ENCODE data around the gene PLEKHS1.
A peak's percentile ranks its signal among the peaks of the same experiment; 100 is the strongest.

The PLEKHS1 gene

DNA sequence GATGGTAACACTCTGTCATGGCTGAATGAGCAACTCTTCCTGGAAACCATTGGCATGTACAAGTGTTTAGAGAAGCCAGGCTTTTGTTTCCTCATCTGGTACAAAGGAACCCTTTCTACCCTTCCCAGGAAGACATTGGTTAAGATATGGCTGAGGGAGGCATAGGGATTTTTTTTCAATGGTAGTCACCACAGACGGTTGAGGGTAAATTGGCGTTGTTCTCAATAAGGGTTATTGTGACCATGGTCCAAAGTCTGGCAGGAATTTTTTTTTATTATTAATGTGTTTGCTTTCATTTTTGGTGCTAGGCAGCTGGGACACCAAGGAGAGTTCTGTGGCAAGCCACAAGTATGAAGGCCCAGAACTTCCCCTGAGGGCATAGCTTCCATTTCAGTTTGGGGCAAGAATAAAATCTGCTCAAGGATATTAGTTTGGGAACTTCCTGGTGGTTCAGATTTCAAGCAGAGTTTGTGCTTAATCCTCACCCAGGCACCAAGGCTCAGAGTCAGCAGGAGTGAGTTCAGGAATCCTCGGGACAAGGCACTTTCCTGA, at the start of gene PLEKHS1:
PLEKHS1 (plus strand) TSS at position 502 of the 552 bp plus-strand sequence. CDS start 3,596 bp downstream, outside the sequence.
- H3K27ac ChIP-seq = no peak within 1 kb of the TSS
- ChIA-PET CTCF (interaction anchor here (0.6 to 1.1 kb wide), 2 partner anchors 94 to 170 kb away, joined by 4 to 5 read pairs; no protein-coding TSS in a partner anchor), POLR2A (ENCODE audit: low non-redundant PET) (interaction anchor here (0.7 kb wide), 1 partner anchor 31 kb away, joined by 4 read pairs; no protein-coding TSS in a partner anchor)
- TF ChIP-seq, protein P1, sequence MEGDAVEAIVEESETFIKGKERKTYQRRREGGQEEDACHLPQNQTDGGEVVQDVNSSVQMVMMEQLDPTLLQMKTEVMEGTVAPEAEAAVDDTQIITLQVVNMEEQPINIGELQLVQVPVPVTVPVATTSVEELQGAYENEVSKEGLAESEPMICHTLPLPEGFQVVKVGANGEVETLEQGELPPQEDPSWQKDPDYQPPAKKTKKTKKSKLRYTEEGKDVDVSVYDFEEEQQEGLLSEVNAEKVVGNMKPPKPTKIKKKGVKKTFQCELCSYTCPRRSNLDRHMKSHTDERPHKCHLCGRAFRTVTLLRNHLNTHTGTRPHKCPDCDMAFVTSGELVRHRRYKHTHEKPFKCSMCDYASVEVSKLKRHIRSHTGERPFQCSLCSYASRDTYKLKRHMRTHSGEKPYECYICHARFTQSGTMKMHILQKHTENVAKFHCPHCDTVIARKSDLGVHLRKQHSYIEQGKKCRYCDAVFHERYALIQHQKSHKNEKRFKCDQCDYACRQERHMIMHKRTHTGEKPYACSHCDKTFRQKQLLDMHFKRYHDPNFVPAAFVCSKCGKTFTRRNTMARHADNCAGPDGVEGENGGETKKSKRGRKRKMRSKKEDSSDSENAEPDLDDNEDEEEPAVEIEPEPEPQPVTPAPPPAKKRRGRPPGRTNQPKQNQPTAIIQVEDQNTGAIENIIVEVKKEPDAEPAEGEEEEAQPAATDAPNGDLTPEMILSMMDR (conservative IDR thresholded peaks at IDR 0.05; ENCODE audit: low read depth) = no peak
- no peak for DNase-seq (ENCODE audit: low spot score)

- peak; percentile 38 for DNase-seq (ENCODE audit: low spot score)
- ChIA-PET POLR2A (ENCODE audit: low non-redundant PET) (no interaction called here), CTCF (interaction anchor here (0.6 to 1.1 kb wide), 8 partner anchors 8 to 597 kb away, joined by 3 to 7 read pairs (median 3); no protein-coding TSS in a partner anchor)
- no peak overlapping the region for H3K27ac ChIP-seq
- TF ChIP-seq, protein P1 (conservative IDR thresholded peaks at IDR 0.05; ENCODE audit: low read depth) = peak; percentile 74
These were observed 46.7 kb upstream of the PLEKHS1 start for GRCh38 chr10:113704637-113705343.

DNA sequence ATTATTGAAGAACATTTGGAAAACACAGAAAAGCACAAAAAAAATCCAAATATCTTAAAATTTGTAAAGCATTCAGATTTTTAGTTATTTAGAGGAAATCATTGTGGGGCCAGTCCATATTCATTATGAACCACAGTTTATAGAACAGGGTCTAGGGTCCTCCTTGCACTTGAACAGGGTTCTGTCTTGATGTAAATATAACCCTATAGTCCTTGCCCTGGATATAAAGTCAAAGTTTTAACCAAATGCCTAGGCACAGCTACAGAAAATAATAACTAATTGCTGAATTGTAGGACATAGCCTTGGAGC, 46.2 kb upstream of the PLEKHS1 start:
- CTCF ChIA-PET = interaction anchor here (0.6 to 1.1 kb wide), 4 partner anchors 8 to 1953 kb away, joined by 3 to 5 read pairs (median 3); no protein-coding TSS in a partner anchor
- TF ChIP-seq, protein P1 (conservative IDR thresholded peaks at IDR 0.05; ENCODE audit: low read depth) = peak; percentile 17; the same call in 1 of the 2 replicates
- POLR2A ChIA-PET (ENCODE audit: low non-redundant PET) = no interaction called here
- DNase-seq (ENCODE audit: low spot score) = no peak
- H3K27ac ChIP-seq = no peak overlapping the region

- DNase-seq (ENCODE audit: low spot score) = no peak
- POLR2A ChIA-PET (ENCODE audit: low non-redundant PET) = no interaction called here
- TF ChIP-seq, protein P1 (conservative IDR thresholded peaks at IDR 0.05; ENCODE audit: low read depth) = no peak
- H3K27ac ChIP-seq = no peak overlapping the region
- CTCF ChIA-PET = interaction anchor here (0.6 kb wide), 2 partner anchors 424 to 505 kb away, joined by 3 to 5 read pairs; no protein-coding TSS in a partner anchor
These were observed 44.9 kb upstream of the PLEKHS1 start for GRCh38 chr10:113706623-113707022.

GRCh38 chr10:113708640-113709039, 42.8 kb upstream of the PLEKHS1 start:
- CTCF ChIA-PET = interaction anchor here (0.6 kb wide), 1 partner anchor 393 kb away, joined by 3 read pairs; no protein-coding TSS in a partner anchor

DNA sequence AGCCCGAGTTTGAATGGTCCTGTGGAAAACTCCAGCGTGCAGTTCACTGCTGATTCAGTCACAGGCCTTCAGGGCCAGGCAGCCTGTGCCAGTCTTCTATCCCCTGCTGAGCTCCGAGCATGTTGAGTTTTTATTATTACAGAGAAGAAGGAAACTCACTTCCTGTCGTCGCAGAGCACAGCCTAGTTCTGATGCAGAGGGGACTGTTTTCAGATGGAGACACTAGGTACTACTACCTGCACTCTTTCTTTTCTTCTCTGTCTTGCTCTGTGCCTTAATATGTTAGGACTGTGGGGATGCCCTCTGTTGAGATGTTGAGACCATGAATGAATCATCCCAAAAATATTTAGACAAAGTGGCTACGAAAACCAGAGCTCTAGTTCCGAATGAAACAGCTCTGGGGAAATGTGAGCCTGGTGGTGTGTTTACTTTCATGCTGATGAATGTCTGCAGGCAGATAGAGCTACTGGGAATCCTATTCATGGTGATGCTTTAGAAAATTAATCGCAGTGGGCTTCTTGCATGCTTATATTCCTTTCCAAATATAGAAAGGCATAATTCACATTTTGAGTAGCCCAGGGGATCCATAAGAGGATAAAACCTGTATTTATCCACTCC, 42.2 kb upstream of the PLEKHS1 start:
- ChIA-PET POLR2A (ENCODE audit: low non-redundant PET) (no interaction called here), CTCF (interaction anchor here (0.6 kb wide), 1 partner anchor 392 kb away, joined by 3 read pairs; no protein-coding TSS in a partner anchor)
- H3K27ac ChIP-seq = no peak overlapping the region
- TF ChIP-seq, protein P1 (conservative IDR thresholded peaks at IDR 0.05; ENCODE audit: low read depth) = no peak
- no peak for DNase-seq (ENCODE audit: low spot score)

More at GRCh38 chr10:113708640-113709039, 42.8 kb upstream of the PLEKHS1 start:
- no peak overlapping the region for H3K27ac ChIP-seq
- TF ChIP-seq, protein P1 (conservative IDR thresholded peaks at IDR 0.05; ENCODE audit: low read depth) = no peak
- POLR2A ChIA-PET (ENCODE audit: low non-redundant PET) = no interaction called here
- no peak for DNase-seq (ENCODE audit: low spot score)

All from RWPE1 (cell line).